GM18505 (cell line): ENCODE data around the gene PDCD4.

Experiments used
- ATAC-seq: cut with Tn5 transposase; IDR thresholded peaks from one replicate; pipeline ENCODE4 v1.9.1; 2021; ENCODE audit not compliant: unreplicated experiment
- POLR2A ChIP-seq: IDR thresholded peaks from 4 replicates; pipeline ENCODE4 v1.6.1; 2011; ENCODE audit warnings: borderline replicate concordance; ENCODE audit not compliant: insufficient read depth, insufficient read length; ENCODE audit errors: extremely low read depth

PDCD4 gene

DNA sequence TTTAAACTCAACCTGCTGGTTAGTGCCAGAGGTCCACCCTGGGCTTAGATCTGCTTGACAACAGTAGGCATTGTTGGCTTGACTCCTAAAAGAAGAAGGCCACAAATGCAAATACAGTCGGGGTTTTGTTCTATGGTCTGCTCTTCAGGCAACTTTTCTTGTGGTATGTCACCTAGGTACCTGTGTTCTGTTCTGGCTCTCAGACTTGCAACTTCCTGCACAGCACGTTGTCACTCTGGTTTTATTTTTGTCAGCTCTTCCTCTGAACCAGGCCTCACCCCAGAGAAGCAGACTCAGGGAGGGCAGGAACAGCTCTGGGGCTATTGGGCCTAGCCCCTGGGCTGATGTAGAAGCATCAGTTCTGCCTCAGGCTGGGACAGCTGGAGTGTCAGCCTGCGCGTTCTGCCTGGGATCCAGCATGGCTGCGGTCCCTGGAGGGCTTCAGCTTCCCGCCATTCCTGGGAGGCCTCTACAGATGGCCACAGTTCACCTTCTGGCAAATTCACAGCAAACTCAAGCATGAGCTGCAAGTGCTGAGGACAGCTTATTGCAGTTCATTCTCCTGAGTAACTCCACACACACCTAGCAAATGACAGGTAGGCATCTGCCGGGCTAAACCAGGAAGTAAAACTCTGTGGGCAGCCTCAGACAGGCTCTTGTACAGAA is 11.0 kb upstream of the PDCD4 start:
- peak; percentile 53 for ATAC-seq
- peak; percentile 54 for TF ChIP-seq POLR2A

DNA sequence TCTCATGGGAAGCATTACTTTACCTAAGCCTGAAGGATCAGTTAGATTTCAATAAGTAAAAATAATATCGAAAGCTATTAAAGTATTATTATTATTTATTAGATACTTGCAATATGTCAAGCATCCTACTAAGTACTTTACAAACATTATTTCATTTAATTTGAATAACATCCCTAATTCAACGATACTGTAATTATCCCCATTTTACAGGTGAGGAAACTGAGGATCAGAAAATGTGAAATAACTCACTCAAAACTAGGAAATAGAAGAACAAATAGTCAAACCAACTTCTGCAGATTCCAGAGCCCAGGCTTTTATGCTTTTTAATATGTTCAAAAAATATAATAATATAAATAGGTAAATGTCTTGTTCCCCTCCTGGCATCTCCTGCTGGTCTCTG is 10.3 kb upstream of the PDCD4 start:
- no peak for ATAC-seq
- no peak for TF ChIP-seq POLR2A

DNA sequence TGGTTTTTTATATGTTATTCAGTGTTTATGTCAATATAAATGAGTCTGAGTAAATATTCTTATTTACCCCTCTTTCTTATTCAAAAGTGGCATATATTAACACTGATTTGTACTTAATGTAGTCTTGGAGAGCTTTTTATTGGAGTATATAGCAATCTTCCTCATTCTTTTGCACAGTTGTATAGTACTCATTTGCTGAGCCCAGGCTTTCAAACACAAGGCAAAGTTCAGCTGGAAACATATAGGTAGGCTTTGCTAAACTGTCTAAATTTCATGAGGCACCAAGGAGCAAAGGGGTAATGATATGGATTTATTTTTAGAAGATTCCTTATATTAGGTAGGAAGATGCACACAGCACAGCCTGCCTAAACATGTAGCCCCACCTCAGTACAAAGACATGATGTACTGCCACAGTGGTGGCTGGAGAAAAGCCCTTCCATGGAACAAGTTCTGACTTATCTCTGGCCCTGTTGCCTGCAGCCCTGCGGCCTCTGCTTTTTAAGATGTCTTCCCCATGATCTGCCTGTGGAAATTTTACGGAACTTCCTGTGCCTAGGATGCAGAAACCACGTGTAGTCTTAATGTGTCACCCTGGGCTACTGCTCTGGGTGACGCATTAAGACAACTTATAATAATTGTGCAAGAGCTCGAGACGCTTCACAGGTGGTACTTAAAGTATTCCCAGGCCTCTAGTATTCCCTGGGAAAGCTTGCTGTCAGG is 9.6 kb upstream of the PDCD4 start:
- no peak for ATAC-seq
- no peak for TF ChIP-seq POLR2A

DNA sequence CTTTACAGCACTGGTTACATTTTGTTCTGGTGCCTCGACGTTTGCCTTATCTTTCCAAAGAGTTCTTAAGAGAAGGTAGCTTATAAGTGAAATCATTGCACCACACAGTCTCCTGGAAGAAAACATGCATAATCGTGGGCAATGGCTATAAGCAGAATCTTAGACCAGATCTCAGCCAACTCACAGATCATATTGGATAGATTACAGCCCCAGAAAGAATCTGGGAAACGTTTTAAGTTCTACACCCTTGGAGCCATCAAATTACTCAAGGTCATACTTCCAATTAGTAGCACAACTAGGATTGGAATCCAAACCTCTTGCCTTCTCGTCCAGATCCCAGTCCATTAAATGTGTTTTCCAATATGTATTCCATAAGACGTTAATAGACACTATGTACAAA is 8.8 kb upstream of the PDCD4 start:
- TF ChIP-seq POLR2A = no peak
- no peak for ATAC-seq

DNA sequence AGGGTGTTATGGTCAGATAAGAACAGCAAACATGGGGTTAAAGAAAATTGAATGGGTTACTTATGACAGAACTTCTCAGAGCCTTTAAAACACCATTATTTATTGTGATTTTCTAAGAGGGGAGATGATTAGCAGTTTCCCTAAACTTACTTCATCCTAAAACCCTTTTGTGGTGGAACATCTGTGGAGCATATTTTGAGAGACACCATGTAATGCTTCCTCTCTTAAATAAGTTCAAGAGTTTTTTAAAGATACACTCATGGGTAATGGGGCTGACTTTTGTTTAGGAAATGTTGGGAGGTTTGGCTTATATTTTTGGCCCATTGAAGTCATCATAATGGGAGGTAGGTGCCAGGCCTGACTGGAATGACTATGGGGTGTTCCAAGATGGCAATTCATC is 8.4 kb upstream of the PDCD4 start:
- no peak for ATAC-seq
- no peak for TF ChIP-seq POLR2A

DNA sequence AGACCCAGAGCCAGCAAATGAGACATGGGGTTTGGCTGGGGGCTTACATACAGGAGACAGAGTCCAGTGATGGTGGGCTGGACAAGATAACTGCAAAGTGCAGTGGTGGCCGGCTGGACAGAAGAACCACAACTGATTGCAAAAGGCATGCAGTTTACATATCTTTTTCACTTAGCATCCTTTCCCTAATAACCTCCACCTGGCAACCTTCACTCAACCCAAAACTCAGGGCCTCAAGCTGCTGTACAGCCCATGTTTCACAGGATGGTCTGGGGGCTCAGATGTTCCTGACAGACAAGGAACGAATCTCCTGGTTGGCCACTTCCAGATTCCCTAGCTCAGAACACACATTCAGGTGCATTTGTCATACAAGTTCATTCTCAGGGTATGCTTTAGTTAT is 7.8 kb upstream of the PDCD4 start:
- no peak for TF ChIP-seq POLR2A
- no peak for ATAC-seq

DNA sequence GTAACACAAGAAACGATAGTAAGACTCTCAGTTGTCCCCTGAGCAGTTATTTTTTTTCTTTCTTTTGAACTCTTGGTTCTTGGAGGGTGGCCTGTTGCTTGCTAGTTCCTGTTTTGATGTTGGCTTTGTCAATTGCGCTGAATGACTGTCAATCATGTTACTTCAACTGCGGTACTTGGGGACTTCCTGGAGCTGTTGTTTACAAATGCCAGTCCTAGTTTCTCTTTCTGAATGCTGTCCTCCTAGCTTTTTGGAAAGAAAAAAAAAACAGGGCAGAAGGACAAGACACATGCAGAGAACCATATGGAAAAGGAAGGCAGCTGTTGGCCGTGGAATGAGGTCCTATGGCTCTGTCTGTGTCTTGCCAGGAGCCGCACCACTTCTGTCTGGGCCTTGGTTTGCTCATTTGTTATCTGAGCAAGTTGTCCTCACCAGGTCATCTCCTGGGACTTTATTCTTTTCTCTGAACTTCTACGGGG is 7.0 kb upstream of the PDCD4 start:
- peak; percentile 18 for TF ChIP-seq POLR2A

DNA sequence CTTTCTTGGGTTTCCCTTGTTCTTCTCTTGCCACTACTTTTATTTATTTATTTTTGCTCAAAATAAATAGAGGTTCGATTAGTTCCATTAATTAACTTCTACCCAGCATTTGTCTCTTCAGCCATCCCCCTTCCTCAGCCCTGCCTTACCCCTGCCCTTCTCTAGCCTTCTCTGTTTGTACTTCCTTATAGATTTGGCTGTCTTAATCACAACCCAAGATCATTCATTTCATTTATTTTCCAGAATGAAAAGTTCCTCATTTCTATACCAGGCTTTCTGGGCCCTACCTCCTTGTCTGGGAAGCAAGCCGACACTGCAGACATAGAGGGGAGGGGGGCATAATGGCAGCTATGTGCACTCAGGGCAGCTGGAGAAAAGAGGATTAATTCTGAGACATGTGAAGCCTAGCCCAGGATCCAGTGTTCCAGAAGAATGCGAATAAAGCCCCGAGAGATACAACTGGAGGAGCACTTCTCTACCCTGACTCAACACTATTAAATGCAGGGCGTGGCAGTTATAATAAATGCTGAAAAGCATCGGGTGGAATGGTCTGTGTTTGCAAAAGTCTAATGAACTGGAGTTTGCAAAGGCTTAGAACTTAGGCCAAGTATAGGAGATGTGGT is 6.4 kb upstream of the PDCD4 start:
- no peak for ATAC-seq
- no peak for TF ChIP-seq POLR2A

More for the DNA sequence above, 7.0 kb upstream of the PDCD4 start:
- peak; percentile 48 for ATAC-seq

DNA sequence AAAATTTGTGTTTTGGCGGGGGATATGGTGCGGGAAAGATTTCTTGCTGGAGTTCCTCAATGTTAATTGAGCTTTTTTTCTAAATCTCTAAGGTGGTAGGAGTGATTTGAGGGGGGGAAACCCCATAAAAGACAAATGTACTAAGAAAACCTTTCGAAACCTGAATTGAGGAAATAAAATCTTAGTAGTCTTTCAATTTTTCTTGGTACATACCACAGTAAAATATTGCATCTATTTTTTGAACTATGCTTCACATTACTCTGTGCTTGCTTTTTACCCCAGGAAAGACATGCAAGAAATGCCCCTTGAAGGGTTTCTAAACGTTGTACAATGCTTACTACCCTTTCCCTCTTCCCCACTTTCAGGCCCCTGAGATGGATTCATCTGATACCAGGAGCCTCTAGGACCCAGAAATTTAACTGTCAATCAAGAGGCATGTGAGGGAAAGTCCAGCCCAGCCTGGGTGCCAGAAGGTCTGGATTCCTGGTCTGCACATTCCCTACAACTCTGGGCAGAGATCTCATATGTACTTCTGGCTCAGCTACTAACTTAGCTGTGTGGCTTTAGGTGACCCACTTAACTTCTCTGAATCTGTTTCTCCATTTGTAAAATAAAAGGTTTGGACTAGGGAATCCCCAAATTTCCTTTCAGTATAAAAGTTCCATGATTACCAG is 5.8 kb upstream of the PDCD4 start:
- no peak for TF ChIP-seq POLR2A
- ATAC-seq = no peak

DNA sequence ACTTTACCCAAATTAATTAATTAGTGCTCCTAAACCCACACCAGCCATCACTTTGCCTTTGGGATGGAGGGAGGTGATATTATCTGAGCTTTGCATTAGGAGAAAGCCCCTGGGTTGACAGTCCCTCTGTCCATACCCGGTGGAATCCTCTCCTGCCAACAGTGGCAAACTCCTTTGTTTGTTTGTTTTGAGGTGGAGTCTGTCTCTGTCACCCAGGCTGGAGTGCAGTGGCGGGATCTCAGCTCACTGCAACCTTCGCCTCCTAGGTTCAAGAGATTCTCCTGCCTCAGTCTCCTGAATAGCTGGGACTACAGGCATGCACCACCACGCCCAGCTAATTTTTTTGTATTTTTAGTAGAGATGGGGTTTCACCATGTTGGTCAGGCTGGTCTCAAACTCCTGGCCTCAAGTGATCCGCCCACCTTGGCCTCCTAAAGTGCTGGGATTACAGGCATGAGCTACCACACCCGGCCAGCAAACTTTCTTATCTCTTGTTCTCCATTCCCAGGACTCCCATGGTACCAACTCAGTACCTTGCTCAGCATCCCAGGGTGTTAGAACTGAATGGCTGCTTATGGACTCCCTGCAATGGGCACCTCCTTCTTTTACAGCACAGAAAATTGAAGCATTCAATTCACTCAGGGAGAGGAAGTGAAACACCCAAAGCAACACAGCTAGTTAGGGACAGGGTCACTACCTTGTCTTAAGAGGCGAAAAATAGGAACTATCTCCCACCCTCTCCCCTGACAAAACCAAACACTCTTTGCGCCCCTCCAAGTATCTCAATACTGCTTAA is 4.5 kb upstream of the PDCD4 start:
- ATAC-seq = peak; percentile 24

DNA sequence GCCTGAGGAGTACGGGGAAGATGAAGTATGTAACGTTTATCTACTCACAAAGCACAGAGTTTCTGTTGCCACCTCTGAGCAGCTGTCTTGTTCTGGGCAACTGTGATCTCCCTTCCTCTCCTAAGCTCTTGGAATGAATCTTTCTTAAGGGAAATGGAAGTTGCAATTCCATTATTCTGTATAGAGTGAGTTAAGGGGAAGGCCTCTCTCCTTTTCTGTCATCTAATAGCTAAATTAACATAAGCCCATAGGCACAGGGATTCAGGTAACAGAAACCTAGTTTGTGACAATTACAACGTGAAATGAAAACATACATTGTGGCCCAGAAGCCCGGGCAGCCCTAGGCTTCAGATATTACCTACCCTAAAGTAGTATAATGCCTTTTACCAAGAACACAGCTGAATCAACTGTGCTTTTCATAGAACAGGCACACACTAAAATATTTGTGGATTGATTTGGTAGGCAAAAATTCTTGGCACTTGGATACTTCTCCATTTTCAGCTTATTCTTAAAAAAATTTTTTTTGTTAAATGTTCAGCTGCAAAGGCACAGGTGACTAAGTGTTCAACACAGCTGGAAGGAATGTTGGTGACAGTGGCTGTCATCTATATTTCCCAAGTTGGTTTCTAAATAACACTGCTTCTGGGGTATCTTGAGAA is 3.8 kb upstream of the PDCD4 start:
- no peak for ATAC-seq
- TF ChIP-seq POLR2A = no peak

DNA sequence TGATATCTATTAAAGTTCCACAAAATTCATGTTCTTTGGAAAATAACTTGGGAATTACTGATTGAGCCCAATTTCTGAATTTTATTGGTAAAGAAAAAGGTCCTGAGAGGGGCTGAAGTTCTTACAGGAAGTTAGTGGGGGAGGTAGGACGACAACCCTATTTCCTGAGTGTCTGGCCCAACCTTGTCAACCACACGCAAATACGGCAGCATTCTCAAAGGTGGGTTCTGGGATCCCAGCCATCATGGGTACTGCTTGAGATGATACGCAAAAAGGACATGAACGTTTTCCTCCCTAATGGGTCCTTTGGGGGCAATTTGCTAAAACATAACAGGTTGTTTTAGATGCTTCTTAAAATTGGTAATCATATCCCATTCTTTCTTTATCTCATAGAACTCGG is 2.7 kb upstream of the PDCD4 start:
- no peak for ATAC-seq
- TF ChIP-seq POLR2A = no peak
